Stomach (tissue), 4 donors: ENCODE data around the gene PTPRE.

Source experiments
- CTCF ChIP-seq, 7 experiments: fragments of 450-650 bp in 4 of 7; fragments of 200-600 bp in 3 of 7; sonication (generic) in 3 of 7; IDR thresholded peaks; one replicate each; pipeline ENCODE4 v1.5.1; 2016 to 2019; ENCODE audit warnings: antibody characterized with exemption in 7 of 7, control low read depth in 2 of 7, mild to moderate bottlenecking in 1 of 7
- EP300 ChIP-seq: sonication (generic); formaldehyde crosslinking; IDR thresholded peaks from one replicate; pipeline ENCODE4 v1.6.1; 2017; ENCODE audit warnings: antibody characterized with exemption
- POLR2AphosphoS5 ChIP-seq, 3 donors: sonication (generic); formaldehyde crosslinking; IDR thresholded peaks; one replicate each; pipeline ENCODE4 v1.6.1; 2016; ENCODE audit warnings: antibody characterized with exemption in 3 of 3

GRCh38 chr10:127966875-127967274 is 60.0 kb downstream of the PTPRE start:
- no peak for TF ChIP-seq CTCF (IDR thresholded peaks at IDR 0.05)
- no peak for TF ChIP-seq EP300
- no peak for TF ChIP-seq POLR2AphosphoS5 (IDR thresholded peaks at IDR 0.05)
